ENCODE measurements around the gene CHMP4B.
"Not testable (repeated sequence)": the region's sequence is repeated elsewhere in the genome, so short reads cannot be mapped to it uniquely, and the experiment has no call there.

CHMP4B gene

DNA sequence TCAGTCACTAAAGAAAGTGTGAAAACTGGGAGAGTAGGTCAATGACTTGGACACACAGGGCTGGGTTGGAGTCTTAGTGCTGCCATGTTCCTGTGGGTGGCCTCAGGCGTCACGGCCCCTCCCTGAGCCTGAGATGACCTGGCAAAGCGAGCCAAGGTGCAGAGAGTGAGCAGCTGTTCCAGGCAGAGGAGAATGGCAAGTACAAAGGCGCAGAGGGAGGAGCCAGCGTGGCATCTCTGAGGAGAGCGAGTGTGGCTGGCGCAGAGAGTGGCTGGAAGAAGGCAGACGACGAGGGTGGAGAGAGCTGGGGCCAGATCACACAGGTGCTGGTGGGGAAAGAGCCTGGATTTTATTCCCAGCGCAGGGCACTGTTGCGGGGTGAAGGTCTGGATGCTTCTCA, 20.6 kb upstream of the CHMP4B start:
- DNase-seq, result no peak

DNA sequence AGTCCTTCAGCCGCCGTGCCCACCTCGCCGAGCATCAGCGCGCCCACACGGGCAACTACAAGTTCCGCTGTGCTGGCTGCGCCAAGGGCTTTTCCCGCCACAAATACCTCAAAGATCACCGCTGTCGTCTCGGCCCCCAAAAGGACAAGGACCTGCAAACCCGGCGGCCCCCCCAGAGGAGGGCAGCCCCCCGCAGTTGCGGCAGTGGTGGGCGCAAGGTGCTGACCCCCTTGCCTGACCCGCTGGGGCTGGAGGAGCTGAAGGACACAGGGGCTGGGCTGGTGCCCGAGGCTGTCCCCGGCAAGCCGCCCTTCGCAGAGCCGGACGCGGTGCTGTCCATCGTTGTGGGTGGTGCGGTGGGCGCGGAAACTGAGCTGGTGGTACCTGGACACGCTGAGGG, 20.1 kb upstream of the CHMP4B start:
- no peak for DNase-seq

DNA sequence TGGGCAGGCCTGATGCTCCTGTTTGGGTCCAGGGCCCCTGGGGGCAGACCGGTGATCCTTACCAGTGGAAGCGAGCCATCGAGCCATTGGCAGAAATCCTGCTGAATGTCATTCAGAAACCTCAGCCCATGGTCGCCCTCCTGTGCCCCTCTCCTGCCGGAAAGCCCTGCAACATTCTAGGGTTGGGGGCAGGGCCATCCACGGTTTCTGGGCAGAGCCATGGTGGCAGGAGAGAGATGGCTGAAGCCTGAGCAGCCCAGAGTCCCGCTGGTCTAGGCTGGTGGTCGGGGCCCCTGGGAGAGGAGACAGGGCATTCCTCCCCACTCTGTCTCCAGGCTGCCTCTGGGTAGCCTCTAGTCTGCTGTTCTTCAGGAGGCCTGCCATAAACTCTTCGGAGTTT, 19.6 kb upstream of the CHMP4B start:
- no peak for DNase-seq

DNA sequence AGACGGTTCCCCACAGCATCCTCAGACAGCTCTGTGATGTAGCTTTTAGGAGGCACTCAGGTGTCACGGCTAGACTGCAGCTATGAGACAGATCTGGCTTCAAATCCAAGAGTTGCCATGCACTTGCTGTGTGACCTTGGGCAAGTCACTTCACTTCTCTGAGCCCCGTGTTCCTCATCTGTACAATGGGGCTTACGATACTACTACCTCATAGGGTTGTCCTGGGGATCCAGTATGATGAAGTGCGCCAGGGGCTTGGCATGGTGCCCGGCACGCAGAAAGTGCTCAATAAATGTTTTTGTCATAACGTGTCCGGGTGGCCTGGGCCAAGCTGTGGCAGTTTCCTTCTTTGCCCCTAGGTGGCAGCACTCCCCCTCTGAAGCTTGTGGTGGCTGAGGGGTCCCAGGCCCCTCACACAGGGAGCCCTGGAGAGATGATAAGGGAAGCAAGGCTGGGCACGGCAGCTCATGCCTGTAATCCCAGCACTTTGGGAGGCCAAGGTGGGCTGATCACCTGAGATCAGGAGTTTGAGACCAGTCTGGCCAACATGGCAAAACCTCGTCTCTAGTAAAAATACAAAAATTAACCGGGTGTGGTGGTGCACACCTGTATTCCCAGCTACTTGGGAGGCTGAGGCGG, 19.1 kb upstream of the CHMP4B start:
- DNase-seq, result no peak

DNA sequence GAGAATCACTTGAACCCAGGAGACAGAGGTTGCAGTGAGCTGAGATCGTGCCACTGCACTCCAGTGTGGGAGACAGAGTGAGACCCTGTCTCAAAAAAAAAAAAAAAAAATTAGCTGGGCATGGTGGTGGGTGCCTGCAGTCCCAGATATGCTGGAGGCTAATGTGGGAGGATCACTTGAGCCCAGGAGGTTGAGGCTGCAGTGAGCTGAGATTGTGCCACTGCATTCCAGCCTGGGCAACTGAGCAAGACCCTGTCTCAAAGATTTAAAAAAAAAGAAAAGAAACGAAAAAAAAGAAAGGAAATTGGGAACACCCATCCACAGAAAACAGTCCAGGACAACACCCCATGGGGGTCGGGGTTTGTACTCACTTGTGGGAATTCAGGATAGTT, 18.6 kb upstream of the CHMP4B start:
- DNase-seq, result not testable (repeated sequence)

DNA sequence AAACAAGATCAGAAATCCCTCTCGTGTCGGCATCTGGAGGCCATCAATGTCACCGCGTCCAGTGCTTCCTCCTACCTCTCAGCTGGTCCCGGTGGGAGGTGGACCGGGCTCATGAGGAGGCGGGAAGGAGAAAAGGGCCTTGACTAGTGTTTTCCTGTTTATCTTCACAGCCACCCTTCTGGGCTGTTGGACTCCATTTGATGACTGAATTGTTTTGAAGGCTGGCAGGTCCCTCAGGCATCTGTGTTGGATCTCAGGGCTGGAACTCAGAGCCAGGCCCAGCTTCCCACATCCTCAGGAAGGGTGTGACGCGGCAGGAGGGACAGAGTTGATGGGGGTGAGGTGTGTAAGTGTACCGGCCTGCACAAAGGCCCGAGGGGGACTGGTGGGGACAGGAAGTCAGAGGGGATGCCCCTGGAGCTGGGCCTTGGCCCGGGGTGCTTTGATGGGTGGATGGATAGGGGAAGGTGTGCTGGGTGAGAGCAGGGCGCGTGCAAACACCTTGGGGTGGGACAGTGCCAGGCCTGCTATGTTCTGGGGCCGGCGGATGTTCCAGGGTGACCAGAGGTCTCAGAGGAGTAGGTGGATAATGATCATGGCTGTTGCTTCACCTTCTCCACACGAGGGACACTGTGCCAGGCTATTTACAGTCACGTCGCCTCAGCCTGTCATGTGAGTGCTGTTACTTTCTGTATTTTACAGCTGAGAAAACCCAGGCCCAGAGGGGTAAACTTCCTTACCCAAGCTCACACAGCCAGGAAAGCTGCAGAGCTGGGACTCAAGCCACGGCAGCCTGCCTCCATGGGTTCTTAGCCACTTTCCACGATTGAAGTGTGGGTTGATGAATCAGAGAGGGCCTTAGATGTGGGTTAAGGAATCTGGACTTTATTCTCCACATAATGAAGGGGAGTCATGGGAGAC, 17.9 kb upstream of the CHMP4B start:
- DNase-seq, result no peak

DNA sequence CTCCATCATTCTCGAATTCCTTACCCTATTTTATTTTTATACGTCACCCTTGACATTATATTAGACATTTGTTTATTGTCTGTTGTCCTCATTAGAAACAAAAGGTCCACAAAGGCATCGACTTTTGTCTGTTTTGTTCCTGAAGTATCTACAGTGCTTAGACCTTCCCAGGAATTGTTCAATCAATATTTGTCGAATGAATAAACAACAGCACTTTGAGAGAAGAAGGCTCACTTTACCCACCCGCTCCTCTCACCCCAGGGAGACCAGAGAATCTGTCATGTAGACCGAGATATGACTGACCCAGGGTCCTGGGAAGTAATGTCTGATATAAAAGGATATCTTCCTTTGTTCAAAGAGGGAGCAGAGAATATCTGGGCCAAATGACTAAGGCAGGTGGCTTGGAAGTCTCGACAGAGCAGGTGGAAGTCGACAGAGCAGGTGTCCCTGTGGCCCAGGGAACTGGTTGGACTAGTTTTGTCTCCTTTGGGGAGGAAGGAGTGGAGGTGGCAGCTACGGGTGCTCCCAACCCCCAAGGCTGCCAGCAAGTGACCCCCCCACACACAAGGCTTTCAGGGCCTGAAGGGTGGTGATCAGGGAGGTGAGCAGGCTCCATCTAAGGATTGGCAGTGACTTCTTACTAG, 14.8 kb upstream of the CHMP4B start:
- DNase-seq, result no peak

DNA sequence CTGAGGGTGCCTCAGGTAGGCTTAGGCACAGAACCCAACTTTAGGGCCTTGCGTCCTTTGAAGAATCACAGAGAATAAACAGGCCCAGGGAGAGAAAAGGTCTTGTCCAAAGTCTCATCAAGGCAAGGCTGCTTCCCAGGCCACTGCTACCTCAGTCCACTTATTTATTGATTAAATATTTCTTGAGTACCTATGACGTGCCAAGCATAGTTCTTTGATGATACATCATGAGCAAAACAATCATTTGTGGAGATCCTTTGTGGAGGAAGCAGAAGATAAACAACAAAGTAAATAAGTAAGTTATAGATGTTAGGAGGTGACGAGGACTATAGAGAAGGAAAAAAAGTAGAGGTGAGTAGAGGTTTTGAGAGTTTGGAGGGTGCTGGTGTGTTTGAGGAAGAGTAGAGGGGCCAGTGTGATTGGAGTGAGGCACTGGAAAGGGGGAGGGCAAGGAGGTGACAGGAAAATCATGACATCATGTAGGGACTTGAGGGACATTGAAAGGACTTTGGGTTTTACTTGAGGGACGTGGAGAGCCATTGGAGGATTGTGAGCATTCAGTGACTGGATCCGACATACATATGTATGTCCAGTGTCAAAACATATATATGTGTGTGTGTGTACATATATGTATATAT, 14.1 kb upstream of the CHMP4B start:
- no peak for DNase-seq

DNA sequence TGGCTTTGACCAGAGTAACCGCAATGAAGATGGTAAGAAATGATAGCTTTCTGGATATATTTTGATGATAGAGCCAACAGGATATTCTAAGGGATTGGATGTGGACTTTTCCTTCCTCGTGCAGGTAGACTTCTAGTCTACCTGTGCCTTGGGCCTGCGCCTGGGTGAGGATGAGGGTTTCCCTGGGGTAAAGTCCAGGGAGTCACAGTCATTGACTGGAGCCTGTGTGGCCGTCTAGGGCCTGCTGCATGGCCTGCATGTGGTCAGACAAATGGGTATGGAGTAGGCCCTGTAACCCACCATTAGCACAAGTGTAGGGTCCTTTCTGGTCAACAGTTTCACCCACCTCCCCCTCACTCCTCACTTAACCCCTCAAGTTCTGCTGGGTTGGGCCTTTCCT, 12.7 kb upstream of the CHMP4B start:
- DNase-seq, result no peak

DNA sequence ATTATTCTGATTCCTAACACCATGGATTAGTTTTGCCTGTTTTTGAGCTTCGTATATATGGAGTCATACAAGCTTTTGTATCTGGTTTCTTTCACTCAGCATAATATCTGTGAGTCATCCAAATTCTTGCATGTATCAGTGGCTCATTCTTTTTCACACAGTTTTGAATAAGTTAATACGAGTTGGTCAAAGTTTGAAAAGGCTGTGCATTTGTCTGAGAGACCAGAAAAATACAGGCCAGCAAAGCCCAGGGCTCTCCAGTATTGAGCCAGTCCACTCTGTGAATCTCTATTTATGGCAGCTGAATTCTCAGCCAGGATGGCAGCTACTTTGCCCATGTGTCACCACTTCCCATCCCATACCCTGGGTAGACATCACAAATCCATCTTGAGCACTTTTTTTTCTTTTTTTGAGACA, 7.2 kb upstream of the CHMP4B start:
- DNase-seq, result no peak

DNA sequence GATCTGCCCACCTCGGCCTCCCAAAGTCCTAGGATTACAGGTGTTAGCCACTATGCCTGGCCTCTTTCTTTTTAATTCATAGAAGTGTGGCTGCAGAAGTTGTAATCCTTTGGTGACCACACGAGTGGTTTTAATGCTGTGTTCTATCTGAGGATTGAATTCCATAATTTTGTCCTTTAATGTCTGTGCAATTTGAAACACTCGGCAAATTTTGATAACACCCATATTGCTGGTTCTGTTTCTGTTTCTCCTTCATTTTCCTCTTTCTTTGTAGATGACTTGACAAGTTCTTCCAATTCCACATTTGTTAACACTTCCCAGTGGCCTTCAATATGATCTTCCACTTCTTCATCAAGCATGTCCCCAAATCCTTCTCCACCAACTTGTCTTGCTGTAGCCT, 2.8 kb upstream of the CHMP4B start:
- no peak for DNase-seq

DNA sequence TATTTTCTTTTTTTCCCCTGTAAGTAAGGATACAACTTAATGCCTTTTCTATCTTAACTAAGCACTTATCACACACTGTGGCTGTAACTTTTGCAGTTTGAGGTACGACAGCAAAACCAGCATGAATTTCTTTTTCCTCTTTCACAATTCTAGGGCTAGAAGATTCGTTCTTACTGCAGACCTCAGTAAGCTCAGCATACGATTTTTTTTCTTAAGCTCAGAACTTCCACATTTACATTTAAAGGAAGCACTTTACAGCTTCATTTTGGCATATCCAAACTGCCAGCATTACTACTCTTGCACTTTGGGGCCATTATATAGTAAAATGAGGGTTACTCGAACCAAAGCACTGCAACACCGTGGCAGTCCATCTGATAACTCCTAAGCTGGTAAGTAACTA, 889 bp upstream of the CHMP4B start:
- no peak for DNase-seq

DNA sequence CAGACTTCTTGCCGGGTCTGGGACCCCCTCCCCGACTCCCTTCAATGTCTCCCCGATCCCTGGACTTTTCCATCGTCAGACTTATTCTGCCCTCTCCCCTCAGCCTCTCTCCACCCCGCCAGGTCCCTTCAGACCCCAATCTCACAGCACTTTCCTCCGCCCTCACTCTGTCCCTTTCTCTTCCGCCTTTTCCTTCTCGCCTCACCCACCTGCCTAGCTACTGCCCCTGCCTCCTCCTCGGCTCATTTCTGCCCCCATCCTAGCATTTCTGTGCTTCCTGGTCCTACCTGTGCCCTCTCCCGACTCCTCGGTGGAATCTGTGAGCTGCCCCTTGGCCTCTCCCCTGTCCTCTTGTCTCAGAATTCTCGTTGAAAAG, 616 bp downstream of the CHMP4B start:
- DNase-seq, result no peak

DNA sequence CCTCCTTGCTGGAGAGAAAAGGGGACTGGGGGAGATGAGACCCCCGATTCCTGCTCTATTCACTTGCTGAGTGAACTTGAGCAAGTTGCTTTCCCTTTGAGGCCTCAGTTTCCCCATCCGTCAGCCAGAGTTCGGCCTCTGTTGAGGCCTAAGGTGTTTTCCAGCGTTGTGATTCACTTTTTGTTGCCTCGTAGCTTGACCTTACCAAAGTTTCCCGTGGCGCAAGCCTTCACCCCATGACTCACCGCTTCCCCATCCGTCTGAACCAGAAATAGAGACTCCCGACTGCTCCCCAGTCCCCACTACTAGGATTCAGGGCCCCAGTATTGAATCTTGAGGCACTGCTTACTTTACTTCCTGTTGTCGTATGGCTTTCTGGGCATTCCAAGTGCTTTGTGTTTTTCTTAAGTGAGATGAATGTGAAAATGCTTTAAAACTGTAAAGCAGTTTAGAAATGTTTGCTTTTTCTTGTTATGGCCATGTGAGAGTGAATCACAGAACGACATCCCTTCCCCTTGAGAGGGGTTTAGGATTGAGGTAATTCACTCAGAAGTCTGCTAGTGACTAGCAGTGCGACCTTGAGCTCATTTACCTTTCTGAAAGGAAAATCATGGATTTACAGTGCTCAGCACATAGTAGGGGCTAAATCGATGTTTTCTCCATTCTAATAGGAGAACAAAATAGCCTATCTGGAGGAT, 1.2 kb downstream of the CHMP4B start:
- DNase-seq, result no peak

DNA sequence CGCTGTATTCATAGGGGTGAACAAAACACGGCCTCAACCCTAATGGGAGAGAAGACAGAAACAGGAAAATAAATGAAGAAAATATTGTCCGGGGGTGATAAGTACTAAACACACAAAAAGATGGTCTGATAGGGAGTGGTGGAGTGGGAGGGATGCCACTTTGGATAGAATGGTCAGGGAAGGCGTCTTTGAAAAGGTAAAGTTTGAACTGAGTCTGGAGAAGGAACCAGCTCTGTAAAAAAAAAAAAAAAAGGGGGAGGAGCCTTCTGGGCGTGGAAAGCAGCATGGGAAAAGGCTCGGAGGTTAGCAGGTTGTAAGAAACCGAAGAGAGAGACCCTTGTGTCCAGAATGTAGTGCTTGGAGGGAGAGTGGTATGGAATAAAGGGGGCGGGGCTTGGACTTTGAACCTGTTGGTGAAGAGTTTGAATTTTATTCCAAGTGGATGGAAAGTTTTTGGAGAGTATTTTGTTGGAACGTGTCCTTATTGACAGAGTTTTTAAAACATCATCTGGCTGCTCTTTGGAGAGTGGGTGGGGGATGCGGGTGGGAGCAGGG, 1.8 kb downstream of the CHMP4B start:
- DNase-seq, result no peak

DNA sequence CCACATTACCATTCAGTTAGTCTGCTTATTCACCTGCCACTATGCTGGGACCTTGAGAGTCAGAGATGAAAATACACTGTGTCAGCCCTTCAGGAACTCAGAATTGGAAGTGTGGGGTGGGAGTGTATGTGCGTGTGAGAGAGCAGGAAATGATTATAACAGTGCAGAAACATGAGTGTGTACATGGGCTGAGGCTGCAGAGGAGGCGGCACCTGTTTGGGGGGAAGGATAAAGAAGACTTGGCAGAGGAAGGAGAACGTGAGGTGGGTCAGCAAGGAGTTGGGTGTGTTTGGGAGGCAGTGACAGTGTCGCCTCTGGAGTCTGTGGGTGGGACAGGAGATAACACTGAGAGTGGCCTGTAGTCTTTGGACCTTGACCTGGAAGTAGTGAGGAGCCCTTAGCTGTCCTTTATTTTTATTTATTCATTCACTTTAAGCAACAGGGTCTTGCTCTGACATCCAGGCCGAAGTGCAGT, 3.1 kb downstream of the CHMP4B start:
- no peak for DNase-seq

DNA sequence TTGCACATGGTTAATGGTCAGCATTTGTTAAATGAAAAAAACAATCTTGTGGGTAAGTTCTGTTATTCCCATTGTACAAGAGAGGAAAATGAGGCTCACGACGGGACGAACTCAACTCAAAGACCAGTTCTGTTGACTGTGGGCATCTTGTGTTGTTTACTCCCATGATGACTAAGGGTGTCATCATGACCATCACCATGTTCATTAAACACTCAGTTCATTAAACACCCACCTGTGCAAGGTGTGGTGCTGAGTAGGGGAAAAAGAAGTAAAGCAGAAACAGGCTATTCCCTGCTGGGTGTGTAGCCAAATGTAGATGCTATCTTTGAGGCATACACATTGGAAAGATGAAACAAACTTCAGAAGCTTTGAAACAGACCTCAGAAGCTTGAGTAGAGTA, 4.5 kb downstream of the CHMP4B start:
- no peak for DNase-seq

DNA sequence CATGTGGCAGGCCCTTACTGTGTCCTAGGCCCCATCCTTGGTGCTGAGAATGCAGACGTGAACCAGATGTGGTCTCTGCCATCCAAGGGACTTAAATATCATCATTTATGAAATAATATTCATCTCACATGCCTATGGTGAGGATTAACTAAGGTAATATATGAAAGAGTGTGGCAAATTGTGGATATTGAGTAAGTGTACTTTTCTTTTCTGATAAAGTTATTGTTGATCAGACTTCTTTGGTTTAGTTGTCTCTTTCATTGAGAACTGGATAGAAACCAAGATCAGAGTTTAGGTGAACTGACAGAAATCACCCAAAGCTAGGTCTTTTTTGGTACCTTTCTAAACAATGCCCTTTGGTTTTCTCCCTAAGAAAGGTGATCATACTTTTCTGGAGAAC, 5.0 kb downstream of the CHMP4B start:
- no peak for DNase-seq

DNA sequence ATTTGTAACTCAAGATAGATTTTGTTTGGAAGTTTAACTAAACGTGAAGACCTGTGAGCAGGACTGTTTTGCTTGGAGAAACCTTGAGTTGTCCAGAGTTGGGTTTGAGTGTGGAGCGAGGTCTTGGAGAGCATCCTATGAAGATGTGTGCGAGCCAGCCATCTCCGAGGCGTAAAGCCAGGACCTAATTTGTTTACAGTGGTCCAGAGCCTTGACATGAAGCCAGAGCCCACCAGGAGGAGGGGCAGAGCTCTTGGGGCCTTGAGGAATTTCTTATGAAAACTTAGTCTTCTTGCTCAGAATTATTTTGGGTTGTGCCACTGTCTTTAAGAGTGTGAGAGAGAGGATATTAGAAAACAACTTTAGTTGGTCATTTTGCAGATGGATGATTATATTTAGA, 6.3 kb downstream of the CHMP4B start:
- DNase-seq, result no peak

DNA sequence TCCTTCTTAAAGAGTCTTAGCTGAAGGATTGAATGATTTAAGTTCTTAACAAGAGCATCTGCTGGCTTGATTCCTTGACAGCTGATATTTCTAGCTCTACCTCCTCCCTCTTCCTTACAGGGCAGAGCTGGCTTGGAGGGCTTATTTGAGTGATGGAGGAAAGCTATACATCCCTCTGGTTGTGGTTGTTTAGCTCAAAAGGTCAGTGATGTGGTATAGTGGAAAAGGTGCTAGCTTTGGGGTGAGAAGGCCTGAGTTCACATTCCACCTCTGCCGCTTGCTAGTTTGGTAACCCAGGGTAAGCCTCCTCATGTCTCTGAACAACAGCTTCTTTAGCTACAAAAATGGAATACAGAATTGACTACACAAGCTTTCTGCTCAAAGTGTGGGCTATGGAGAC, 8.3 kb downstream of the CHMP4B start:
- no peak for DNase-seq

DNA sequence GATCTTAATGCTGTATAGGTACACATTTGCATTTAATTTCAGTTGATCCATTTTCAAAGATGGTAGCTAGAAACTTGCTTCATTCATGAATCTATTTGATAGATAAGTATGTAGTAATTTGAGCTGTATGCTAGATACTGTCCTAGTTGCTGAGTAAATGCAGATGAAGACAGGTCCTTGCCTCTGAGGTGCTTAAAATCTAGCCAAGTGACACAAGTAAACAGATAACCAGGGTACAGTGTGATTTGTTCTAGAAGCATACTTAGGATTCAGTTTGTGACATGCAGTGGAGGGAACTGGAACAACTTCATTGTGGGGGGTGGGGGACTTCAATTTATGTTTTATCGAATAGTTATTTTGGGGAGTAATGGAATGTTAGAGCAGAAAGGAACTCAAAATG, 9.2 kb downstream of the CHMP4B start:
- no peak for DNase-seq

DNA sequence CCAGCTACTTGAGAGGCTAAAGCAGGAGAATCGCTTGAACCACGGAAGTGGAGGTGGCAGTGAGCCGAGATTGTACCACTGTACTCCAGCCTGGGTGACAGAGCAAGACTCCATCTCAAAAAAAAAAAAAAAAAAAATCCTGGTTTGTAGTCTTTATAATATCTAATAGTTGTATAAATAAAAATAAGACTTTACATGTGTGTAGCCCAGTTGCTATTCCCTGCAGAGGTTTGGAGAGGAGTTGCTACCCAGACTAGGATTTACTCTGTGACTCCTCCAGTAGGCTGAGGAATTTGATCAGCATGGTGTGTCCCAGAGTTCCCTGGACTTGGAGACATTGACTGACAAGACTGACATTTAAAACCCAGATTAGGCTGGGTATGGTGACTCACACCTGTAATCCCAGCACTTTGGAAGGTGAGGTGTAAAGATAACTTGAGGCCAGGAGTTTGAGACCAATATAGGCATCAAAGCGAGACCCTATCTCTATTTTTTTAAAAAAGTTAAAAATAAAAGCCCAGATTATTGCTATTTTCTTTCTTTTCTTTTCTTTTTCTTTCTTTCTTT, 10.2 kb downstream of the CHMP4B start:
- DNase-seq, result no peak
